ENCODE data around the gene NCK1.

GRCh38 chr3:136910697-136911096 is 48.7 kb downstream of the NCK1 start:
- no peak for TF ChIP-seq POLR2AphosphoS5 (IDR thresholded peaks at IDR 0.05)
- TF ChIP-seq POLR2A (IDR thresholded peaks at IDR 0.05): no peak

Data from upper lobe of left lung (tissue), 4 donors.